SU-DHL-6 (cell line): ENCODE measurements around the gene ZP1.
A peak's percentile ranks its signal among the peaks of the same experiment; 100 is the strongest.
"Not testable (repeated sequence)": the region's sequence is repeated elsewhere in the genome, so short reads cannot be mapped to it uniquely, and the experiment has no call there.

Experiments used
- H2AFZ ChIP-seq: fragments of 200-600 bp; sonication (generic); 2 replicates; pipeline ENCODE4 v1.6.1; 2014; ENCODE audit warnings: low read depth, mild to moderate bottlenecking, moderate library complexity, mixed read lengths, antibody characterized with exemption, low read length; ENCODE audit not compliant: severe bottlenecking
- H3F3A ChIP-seq: fragments of 200-600 bp; shearing (Covaris generic); 2 replicates; pipeline ENCODE4 v1.6.0; 2016; ENCODE audit warnings: antibody characterized with exemption, mild to moderate bottlenecking; ENCODE audit not compliant: insufficient read depth
- H3K27ac ChIP-seq: fragments of 200-600 bp; sonication (generic); 2 replicates; pipeline ENCODE4 v1.5.1; 2016; ENCODE audit warnings: low read depth, mild to moderate bottlenecking, low read length, moderate library complexity, mixed read lengths
- H3K27me3 ChIP-seq: fragments of 200-600 bp; sonication (generic), shearing (Covaris generic); 2 replicates; pipeline ENCODE4 v1.6.0; 2014; ENCODE audit warnings: mild to moderate bottlenecking, low read length
- H3K36me3 ChIP-seq: fragments of 200-600 bp; sonication (generic); 2 replicates; pipeline ENCODE4 v1.6.1; 2014; ENCODE audit warnings: mild to moderate bottlenecking, low read length, mixed read lengths
- H3K4me2 ChIP-seq: fragments of 300-600, 200-600 bp; shearing (Covaris generic), sonication (generic); 2 replicates; pipeline ENCODE4 v1.6.0; 2014; ENCODE audit warnings: low read length, low read depth, mild to moderate bottlenecking; ENCODE audit not compliant: poor library complexity, severe bottlenecking
- H3K4me3 ChIP-seq: fragments of 200-600 bp; sonication (generic); 2 replicates; pipeline ENCODE4 v1.5.1; 2014; ENCODE audit warnings: antibody characterized with exemption, low read length, mild to moderate bottlenecking, mixed read lengths; ENCODE audit not compliant: insufficient read depth, poor library complexity, severe bottlenecking
- H3K79me2 ChIP-seq: fragments of 200-600 bp; sonication (generic); 2 replicates; pipeline ENCODE4 v1.6.1; 2014; ENCODE audit warnings: mild to moderate bottlenecking, low read length, moderate library complexity; ENCODE audit not compliant: insufficient read depth
- H3K9ac ChIP-seq: fragments of 200-600 bp; sonication (generic); 2 replicates; pipeline ENCODE4 v1.7.0; 2014; ENCODE audit warnings: mild to moderate bottlenecking, low read length
- H3K9me2 ChIP-seq: fragments of 200-600 bp; sonication (generic); replicated peaks from 2 replicates; pipeline ENCODE4 v1.6.1; 2014; ENCODE audit warnings: low read length; ENCODE audit not compliant: insufficient read depth
- H3K9me3 ChIP-seq: fragments of 200-600 bp; sonication (generic); 2 replicates; pipeline ENCODE4 v1.6.1; 2014; ENCODE audit warnings: low read length, mixed read lengths; ENCODE audit not compliant: insufficient read depth
- H4K20me1 ChIP-seq: fragments of 200-600 bp; sonication (generic); 2 replicates; pipeline ENCODE4 v1.6.1; 2014; ENCODE audit warnings: low read depth, mild to moderate bottlenecking, antibody characterized with exemption, low read length, moderate library complexity, mixed read lengths
- EZH2phosphoT487 ChIP-seq: fragments of 200-600 bp; sonication (generic), shearing (Covaris generic); conservative IDR thresholded peaks from 2 replicates; pipeline ENCODE4 v1.6.1; 2018; ENCODE audit warnings: mild to moderate bottlenecking, antibody characterized with exemption, low read length, moderate library complexity, mixed read lengths
- TF ChIP-seq, protein P1 (sequence below): fragments of 200-600 bp; sonication (generic); IDR thresholded peaks from one replicate; pipeline ENCODE4 v1.5.1; 2017; ENCODE audit warnings: antibody characterized with exemption, mild to moderate bottlenecking, low read length, moderate library complexity; ENCODE audit not compliant: insufficient read depth, poor library complexity, severe bottlenecking

The ZP1 gene

DNA sequence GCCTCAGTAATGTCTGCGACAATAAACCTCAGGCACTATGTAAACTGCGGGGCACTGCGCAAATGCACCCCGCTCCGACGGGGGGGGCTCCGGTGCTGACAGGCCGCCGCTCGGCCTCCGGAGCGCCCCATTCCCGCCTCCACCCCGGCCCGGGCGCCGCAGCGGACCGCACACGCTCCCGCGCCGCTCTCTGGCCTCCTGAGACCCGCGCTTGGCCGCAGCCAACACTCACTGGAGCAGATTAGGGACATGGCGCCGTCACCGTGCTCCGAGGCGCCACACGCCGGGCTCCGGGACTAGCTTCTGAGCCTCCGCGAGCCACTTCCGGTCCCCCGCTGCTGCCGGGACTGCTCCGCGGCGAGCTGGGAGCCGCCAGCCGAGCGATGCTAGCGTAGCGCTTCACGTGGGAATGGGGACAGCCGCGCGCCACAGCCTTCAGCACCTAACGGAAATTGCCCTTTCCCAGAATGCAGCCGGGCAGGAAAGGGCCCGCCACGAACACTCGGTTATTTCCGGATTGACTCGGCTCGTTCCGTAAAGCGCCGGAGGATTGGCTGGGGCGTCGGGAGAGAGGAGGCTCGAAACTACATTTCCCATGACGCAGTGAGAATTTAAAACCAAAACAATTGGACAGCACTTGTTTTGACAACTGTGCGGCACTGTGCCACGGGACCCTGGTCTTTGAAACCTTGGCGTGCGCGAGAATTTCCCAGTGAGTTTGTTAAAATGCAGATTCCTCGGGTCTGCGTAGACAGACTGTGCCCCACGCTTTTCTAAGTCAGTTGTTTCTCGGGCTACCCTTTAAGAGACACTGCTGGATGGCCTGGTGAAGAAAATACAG lies 39.0 kb downstream of the ZP1 start, which contains the start of gene PRPF19:
Gene PRPF19, minus strand, starts transcription at position 454 of the 841 bp plus-strand sequence. Its CDS starts 203 bp downstream, at position 251.
- peak within 1 kb of the TSS; percentile 98 for H3K9ac ChIP-seq
- no peak for TF ChIP-seq EZH2phosphoT487
- TF ChIP-seq, protein P1, sequence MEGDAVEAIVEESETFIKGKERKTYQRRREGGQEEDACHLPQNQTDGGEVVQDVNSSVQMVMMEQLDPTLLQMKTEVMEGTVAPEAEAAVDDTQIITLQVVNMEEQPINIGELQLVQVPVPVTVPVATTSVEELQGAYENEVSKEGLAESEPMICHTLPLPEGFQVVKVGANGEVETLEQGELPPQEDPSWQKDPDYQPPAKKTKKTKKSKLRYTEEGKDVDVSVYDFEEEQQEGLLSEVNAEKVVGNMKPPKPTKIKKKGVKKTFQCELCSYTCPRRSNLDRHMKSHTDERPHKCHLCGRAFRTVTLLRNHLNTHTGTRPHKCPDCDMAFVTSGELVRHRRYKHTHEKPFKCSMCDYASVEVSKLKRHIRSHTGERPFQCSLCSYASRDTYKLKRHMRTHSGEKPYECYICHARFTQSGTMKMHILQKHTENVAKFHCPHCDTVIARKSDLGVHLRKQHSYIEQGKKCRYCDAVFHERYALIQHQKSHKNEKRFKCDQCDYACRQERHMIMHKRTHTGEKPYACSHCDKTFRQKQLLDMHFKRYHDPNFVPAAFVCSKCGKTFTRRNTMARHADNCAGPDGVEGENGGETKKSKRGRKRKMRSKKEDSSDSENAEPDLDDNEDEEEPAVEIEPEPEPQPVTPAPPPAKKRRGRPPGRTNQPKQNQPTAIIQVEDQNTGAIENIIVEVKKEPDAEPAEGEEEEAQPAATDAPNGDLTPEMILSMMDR = no peak
- H4K20me1 ChIP-seq = peaks cover 19% of the 10 kb centered on the region
- H2AFZ ChIP-seq = peak within 1 kb of the TSS; percentile 53
- H3K4me3 ChIP-seq = peak within 1 kb of the TSS; percentile 89
- H3K4me2 ChIP-seq = peak within 1 kb of the TSS; percentile 84
- no peaks in the 10 kb centered on the region for H3K27me3 ChIP-seq
- no peaks in the 10 kb centered on the region for H3K9me3 ChIP-seq
- peak within 1 kb of the TSS; percentile 82 for H3K27ac ChIP-seq
- no peaks in the 10 kb centered on the region for H3K9me2 ChIP-seq
- H3K79me2 ChIP-seq = peaks cover 35% of the 10 kb centered on the region
- H3F3A ChIP-seq = no peaks in the 10 kb centered on the region
- H3K36me3 ChIP-seq = 0 out of 2 replicates have a peak, but pooled peaks cover 11% of the 10 kb centered on the region

DNA sequence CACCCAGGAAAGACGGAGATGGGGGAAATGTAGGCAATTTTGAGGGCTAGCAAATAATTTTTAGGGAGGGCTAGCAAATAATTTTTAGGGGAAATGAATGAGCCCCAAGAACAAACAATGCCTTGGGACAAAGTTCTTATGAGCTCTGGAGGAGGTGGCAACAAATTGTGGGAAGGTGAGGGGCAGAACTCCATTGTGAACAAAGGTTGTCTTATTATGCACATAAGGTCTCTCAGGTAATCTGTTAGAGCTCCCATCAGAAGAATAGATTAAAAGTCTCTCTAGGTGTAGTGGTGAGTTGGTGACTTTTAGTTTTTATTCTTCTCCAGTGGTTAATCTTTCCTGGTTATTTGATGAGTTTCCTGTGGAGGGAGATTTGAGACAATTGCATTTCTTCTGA lies 41.5 kb downstream of the ZP1 start:
- Histone ChIP-seq H3K79me2 (peaks cover 25% of the 10 kb centered on the region), H3K9ac (no peak overlapping the region), H3K27me3 (no peaks in the 10 kb centered on the region), H2AFZ (no peak overlapping the region), H3K9me2 (no peaks in the 10 kb centered on the region), H3K36me3 (0 out of 2 replicates have a peak, but pooled peaks cover 4% of the 10 kb centered on the region), H3K4me2 (no peak overlapping the region), H3K9me3 (no peaks in the 10 kb centered on the region), H4K20me1 (peaks cover 15% of the 10 kb centered on the region), H3F3A (no peaks in the 10 kb centered on the region), H3K27ac (no peak overlapping the region), H3K4me3 (no peak overlapping the region)
- TF ChIP-seq, protein P1 = no peak
- TF ChIP-seq EZH2phosphoT487 = no peak

DNA sequence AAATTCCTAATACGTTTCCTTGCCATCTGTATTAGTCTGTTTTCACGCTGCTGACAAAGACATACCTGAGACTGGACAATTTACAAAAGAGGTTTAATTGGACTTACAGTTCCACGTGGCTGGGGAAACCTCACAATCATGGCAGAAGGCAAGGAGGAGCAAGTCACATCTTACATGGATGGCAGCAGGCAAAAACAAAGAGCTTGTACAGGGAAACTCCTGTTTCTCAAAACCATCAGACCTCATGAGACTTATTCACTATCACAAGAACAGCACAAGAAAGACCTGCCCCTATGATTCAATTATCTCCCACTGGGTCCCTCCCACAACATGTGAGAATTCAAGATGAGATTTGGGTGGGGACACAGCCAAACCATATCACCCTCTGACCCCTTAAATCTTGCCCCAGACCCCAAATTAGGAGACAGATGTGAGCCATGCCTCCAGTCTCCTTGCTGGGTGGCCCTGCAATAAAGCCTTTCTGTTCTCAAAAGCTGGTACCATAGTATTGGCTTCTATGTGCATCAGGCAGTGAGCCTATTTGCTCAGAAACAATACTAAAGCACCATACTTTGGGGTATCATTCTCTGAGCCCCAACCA lies 42.4 kb downstream of the ZP1 start:
- H3K9ac ChIP-seq, H2AFZ ChIP-seq, H3K36me3 ChIP-seq: not testable (repeated sequence)

More for the DNA sequence above, 42.4 kb downstream of the ZP1 start:
- H3K4me2 ChIP-seq, H4K20me1 ChIP-seq, H3K4me3 ChIP-seq, H3K27ac ChIP-seq, H3F3A ChIP-seq, H3K9me2 ChIP-seq, H3K27me3 ChIP-seq, H3K9me3 ChIP-seq: not testable (repeated sequence)
- H3K79me2 ChIP-seq = peaks cover 15% of the 10 kb centered on the region
